ENCODE measurements around the gene TMEM30A. TPM values are rescaled to one million over a fixed set of nuclear protein-coding genes. Genes with fewer than 3 reads are reported as not detected.

The TMEM30A gene
- total RNA-seq, 1 experiment from 2014 or later = 36.8 TPM

GRCh38 chr6:75296811-75297779 lies 12.5 kb upstream of the TMEM30A start:
- H3K27ac ChIP-seq (ENCODE audit: low read length) = no peak overlapping the region
- no peaks in the 10 kb centered on the region for H3F3A ChIP-seq (ENCODE audit: low read length, unreplicated experiment)
- H3K79me2 ChIP-seq (ENCODE audit: low read length) = no peaks in the 10 kb centered on the region
- H3K36me3 ChIP-seq (ENCODE audit: low read depth, low read length) = no peaks in the 10 kb centered on the region
- POLR2A ChIA-PET (ENCODE audit: unreplicated experiment) = no interaction called here
- TF ChIP-seq EZH2phosphoT487 (IDR thresholded peaks at IDR 0.05; ENCODE audit: borderline replicate concordance, low read length) (no peak), CTCF (conservative IDR thresholded peaks at IDR 0.05; ENCODE audit: low read depth, low read length) (peak; percentile 74)
- no peak overlapping the region for H2AFZ ChIP-seq (ENCODE audit: low read length)
- no peaks in the 10 kb centered on the region for H3K27me3 ChIP-seq (ENCODE audit: low read length)
- DNase-seq (peak; percentile 61), ATAC-seq (peak; percentile 77)
- H4K20me1 ChIP-seq (ENCODE audit: low read length) = no peaks in the 10 kb centered on the region
- intact Hi-C loops (cut with micrococcal nuclease) = loop anchor here (1.0 to 2.0 kb wide), 3 partner anchors 31 to 229 kb away; no protein-coding TSS in a partner anchor
- H3K9me3 ChIP-seq (ENCODE audit: low read length) = no peaks in the 10 kb centered on the region
- H3K4me3 ChIP-seq (ENCODE audit: low read length) = no peak overlapping the region
- H3K9me2 ChIP-seq (replicated peaks; ENCODE audit: low read length) = no peaks in the 10 kb centered on the region
- no peak overlapping the region for H3K9ac ChIP-seq (ENCODE audit: low read length)
- H3K4me1 ChIP-seq (ENCODE audit: insufficient read depth, low read length) = no peaks in the 10 kb centered on the region
- no peak overlapping the region for H3K4me2 ChIP-seq (ENCODE audit: low read length)
- CTCF ChIA-PET = interaction anchor here (0.6 kb wide), 2 partner anchors 12 to 228 kb away, joined by 3 read pairs; no protein-coding TSS in a partner anchor
- no TSS peak for BruUV-seq (replicated peaks)

GRCh38 chr6:75292555-75292954 lies 8.0 kb upstream of the TMEM30A start:
- BruUV-seq (replicated peaks) = no TSS peak
- intact Hi-C loops (cut with micrococcal nuclease) = no loop called here
- Histone ChIP-seq H3K4me3 (ENCODE audit: low read length) (no peak overlapping the region), H3K79me2 (ENCODE audit: low read length) (0 out of 2 replicates have a peak, but pooled peaks cover 5% of the 10 kb centered on the region), H3K9ac (ENCODE audit: low read length) (no peak overlapping the region), H3K4me2 (ENCODE audit: low read length) (no peak overlapping the region), H3K9me2 (replicated peaks; ENCODE audit: low read length) (no peaks in the 10 kb centered on the region), H4K20me1 (ENCODE audit: low read length) (no peaks in the 10 kb centered on the region), H2AFZ (ENCODE audit: low read length) (no peak overlapping the region), H3F3A (ENCODE audit: low read length, unreplicated experiment) (no peaks in the 10 kb centered on the region), H3K36me3 (ENCODE audit: low read depth, low read length) (no peaks in the 10 kb centered on the region), H3K4me1 (ENCODE audit: insufficient read depth, low read length) (0 out of 2 replicates have a peak, but pooled peaks cover 3% of the 10 kb centered on the region), H3K27ac (ENCODE audit: low read length) (no peak overlapping the region), H3K27me3 (ENCODE audit: low read length) (no peaks in the 10 kb centered on the region), H3K9me3 (ENCODE audit: low read length) (no peaks in the 10 kb centered on the region)
- ChIA-PET POLR2A (ENCODE audit: unreplicated experiment) (no interaction called here), CTCF (no interaction called here)
- ATAC-seq (no peak), DNase-seq (no peak)
- TF ChIP-seq CTCF (conservative IDR thresholded peaks at IDR 0.05; ENCODE audit: low read depth, low read length) = no peak
- TF ChIP-seq EZH2phosphoT487 (IDR thresholded peaks at IDR 0.05; ENCODE audit: borderline replicate concordance, low read length) = no peak

- POLR2A ChIA-PET (ENCODE audit: unreplicated experiment) = no interaction called here
- H3K9me3 ChIP-seq (ENCODE audit: low read length) = no peaks in the 10 kb centered on the region
- DNase-seq = no peak
- H3K4me2 ChIP-seq (ENCODE audit: low read length) = no peak overlapping the region
- H3K4me3 ChIP-seq (ENCODE audit: low read length) = no peak overlapping the region
- no peak overlapping the region for H2AFZ ChIP-seq (ENCODE audit: low read length)
- no peaks in the 10 kb centered on the region for H3K27me3 ChIP-seq (ENCODE audit: low read length)
- no peaks in the 10 kb centered on the region for H3K36me3 ChIP-seq (ENCODE audit: low read depth, low read length)
- no peaks in the 10 kb centered on the region for H3K9me2 ChIP-seq (replicated peaks; ENCODE audit: low read length)
- no peak overlapping the region for H3K27ac ChIP-seq (ENCODE audit: low read length)
- intact Hi-C loops (cut with micrococcal nuclease) = no loop called here
- no peaks in the 10 kb centered on the region for H4K20me1 ChIP-seq (ENCODE audit: low read length)
- H3K4me1 ChIP-seq (ENCODE audit: insufficient read depth, low read length) = 0 out of 2 replicates have a peak, but pooled peaks cover 3% of the 10 kb centered on the region
- no peaks in the 10 kb centered on the region for H3F3A ChIP-seq (ENCODE audit: low read length, unreplicated experiment)
- H3K9ac ChIP-seq (ENCODE audit: low read length) = no peak overlapping the region
- TF ChIP-seq CTCF (conservative IDR thresholded peaks at IDR 0.05; ENCODE audit: low read depth, low read length) (no peak), EZH2phosphoT487 (IDR thresholded peaks at IDR 0.05; ENCODE audit: borderline replicate concordance, low read length) (no peak), EZH2 (IDR thresholded peaks at IDR 0.05; ENCODE audit: low read length, unreplicated experiment) (no peak)
- peaks cover 5% of the 10 kb centered on the region; the same call in 1 of the 2 replicates for H3K79me2 ChIP-seq (ENCODE audit: low read length)
- CTCF ChIA-PET = no interaction called here
- BruUV-seq (replicated peaks) = no TSS peak
- ATAC-seq = no peak
Measured at GRCh38 chr6:75291744-75292143, 7.2 kb upstream of the TMEM30A start.

Data from PC-3 (cell line).